HepG2 (cell line): Measurements from ENCODE around the gene ATP11A. TPM values are rescaled to one million over a fixed set of nuclear protein-coding genes. Genes with fewer than 3 reads are reported as not detected.

Experiments
- ATAC-seq: fragments of 200-7000 bp; cut with Tn5 transposase; 3 replicates; pipeline ENCODE4 v1.9.1; 2020; ENCODE audit warnings: mild to moderate bottlenecking, moderate library complexity
- BruUV-seq: library from RNA; stranded (reverse); fragments of 400-500 nt; replicated peaks from 2 replicates; lab custom pipeline; 2021; lab: Mats Ljungman, UMichigan
- CTCF ChIA-PET: fragments of 300-600 bp; formaldehyde crosslinking; extraction: SDS; loops from one replicate; lab custom pipeline; 2021; ENCODE audit warnings: low total read pairs, inconsistent platforms, low intra/inter-chr PET ratio; lab: Yijun Ruan, JAX
- POLR2A ChIA-PET: fragments of 350-600 bp; sonication (Branson Sonifier 250); formaldehyde crosslinking; loops from one replicate; lab custom pipeline; 2020; ENCODE audit warnings: antibody characterized with exemption, inconsistent platforms; lab: Yijun Ruan, JAX
- DNase-seq: peaks from one replicate; pipeline ENCODE4 v3.0.0-alpha.2; 2015; ENCODE audit warnings: low spot score
- FAIRE-seq: peaks from 3 replicates; lab custom pipeline; 2011; peaks lifted over from hg19 to GRCh38; lab: Jason Lieb, UNC
- H2AFZ ChIP-seq: one replicate; pipeline ENCODE4 v1.6.1; 2011; ENCODE audit warnings: low read length, inconsistent platforms
- H3K27ac ChIP-seq: fragments of 300-600 bp; 3 replicates; pipeline ENCODE4 v1.8.0; 2011; ENCODE audit warnings: mixed run types, mild to moderate bottlenecking, mixed read lengths, low read length, inconsistent platforms; ENCODE audit not compliant: insufficient read depth; ENCODE audit errors: extremely low read length
- H3K27me3 ChIP-seq, 2 experiments: fragments of 200-600 bp in 1 of 2; 2 replicates in 1 of 2; 3 replicates in 1 of 2; pipeline versions ENCODE4 v1.6.0 to v1.8.0; 2011; ENCODE audit warnings: low read length in 2 of 2, mild to moderate bottlenecking in 2 of 2, moderate library complexity in 2 of 2, inconsistent platforms in 1 of 2; ENCODE audit not compliant: insufficient read depth in 2 of 2, control insufficient read depth in 1 of 2
- H3K36me3 ChIP-seq, 2 experiments: fragments of 200-600 bp in 1 of 2; replicated peaks in 1 of 2; 2 replicates in 1 of 2; 3 replicates in 1 of 2; pipeline versions ENCODE4 v1.5.1 to v1.8.0; 2011; ENCODE audit warnings: low read length in 2 of 2, inconsistent platforms in 1 of 2; ENCODE audit not compliant: insufficient read depth in 2 of 2, control insufficient read depth in 1 of 2
- H3K4me1 ChIP-seq: 2 replicates; pipeline ENCODE4 v1.5.1; 2012; ENCODE audit warnings: low read length, inconsistent platforms; ENCODE audit not compliant: insufficient read depth
- H3K4me2 ChIP-seq: 2 replicates; pipeline ENCODE4 v1.6.0; 2011; ENCODE audit warnings: low read depth, low read length, inconsistent platforms
- H3K4me3 ChIP-seq, 3 experiments: fragments of 200-600 bp in 1 of 3; sonication (generic), shearing (Covaris generic) in 1 of 3; replicated peaks in 1 of 3; 2 replicates each; pipeline ENCODE4 v1.5.1; 2011 to 2016; ENCODE audit warnings: low read length in 3 of 3, inconsistent platforms in 2 of 3, low read depth in 2 of 3, mild to moderate bottlenecking in 2 of 3, control low read depth in 1 of 3, mixed read lengths in 1 of 3; ENCODE audit not compliant: insufficient read depth in 1 of 3
- H3K79me2 ChIP-seq: one replicate; pipeline ENCODE4 v1.6.1; 2011; ENCODE audit warnings: low read length, inconsistent platforms; ENCODE audit not compliant: insufficient read depth
- H3K9ac ChIP-seq: 2 replicates; pipeline ENCODE4 v1.6.0; 2011; ENCODE audit warnings: mild to moderate bottlenecking, low read depth, low read length, inconsistent platforms; ENCODE audit not compliant: insufficient read depth
- H3K9me3 ChIP-seq: 2 replicates; pipeline ENCODE4 v1.5.1; 2012; ENCODE audit warnings: mild to moderate bottlenecking, low read length
- H4K20me1 ChIP-seq: 2 replicates; pipeline ENCODE4 v1.6.0; 2011; ENCODE audit warnings: inconsistent platforms, mild to moderate bottlenecking, low read length, moderate library complexity; ENCODE audit not compliant: insufficient read depth
- AKAP8 ChIP-seq: sonication (generic); formaldehyde crosslinking; IDR thresholded peaks from 2 replicates; pipeline ENCODE4 v1.5.1; 2020; ENCODE audit warnings: mild to moderate bottlenecking, missing genetic modification reagents
- RBM22 ChIP-seq: fragments of 200-400 bp; formaldehyde crosslinking; optimal IDR thresholded peaks from 2 replicates; pipeline ENCODE3; 2017; ENCODE audit warnings: mild to moderate bottlenecking, low read length, moderate library complexity
- ZBTB25 ChIP-seq: IDR thresholded peaks from 2 replicates; pipeline ENCODE4 v1.6.1; 2018; ENCODE audit warnings: missing genetic modification reagents
- ZNF235 ChIP-seq: sonication (generic); formaldehyde crosslinking; IDR thresholded peaks from 2 replicates; pipeline ENCODE4 v1.8.1; 2023; ENCODE audit warnings: mild to moderate bottlenecking, missing genetic modification reagents, borderline replicate concordance
- ZNF510 ChIP-seq: sonication (generic); formaldehyde crosslinking; IDR thresholded peaks from 2 replicates; pipeline ENCODE4 v1.4.0; 2020; ENCODE audit warnings: low read depth, mild to moderate bottlenecking, missing genetic modification reagents
- WGBS: methylation state at CpG from one replicate; pipeline ENCODE4 v1.1.6; 2017; ENCODE audit warnings: low lambda C conversion rate; 5-methylcytosine and 5-hydroxymethylcytosine counted together
- in situ Hi-C: cut with HindIII; loops from 2 replicates; pipeline ENCODE4 v1.10.0; 2017; ENCODE audit warnings: low pct_unique_long_range_greater_than_20kb; ENCODE audit not compliant: extremely low pct_ligation_motif_present
- intact Hi-C: fragments of 100-400 bp; cut with micrococcal nuclease; formaldehyde crosslinking; loops from one replicate; pipeline ENCODE4 v1.10.0; 2022; ENCODE audit not compliant: unreplicated experiment
- polyA plus RNA-seq, 8 experiments: library from polyadenylated mRNA; depleted of rRNA in 3 of 8; stranded (reverse) in 7 of 8; unstranded in 1 of 8; fragments of >200 nt; fragmentation: Illumina TruSeq in 4 of 8; extraction: Trizol in 4 of 8; gene quantifications; 2 replicates each; pipeline versions ENCODE4 v1.2.1 to v1.2.3, GENCODE V29; 2011 to 2016; ENCODE audit warnings: low read depth in 4 of 8, missing spikeins in 1 of 8, mixed read lengths in 1 of 8; ENCODE audit not compliant: insufficient read depth in 1 of 8
- total RNA-seq, 5 experiments: library from RNA; depleted of rRNA; stranded (reverse); fragments of >200 nt; fragmentation: Illumina TruSeq; extraction: Trizol; gene quantifications; 2 replicates each; pipeline ENCODE4 v1.2.3, GENCODE V29; 2016; ENCODE audit warnings: low read depth in 1 of 5

The ATP11A gene
- total and polyA plus RNA-seq, 2 of the 13 experiments (the other 11 are each of a cell fraction or from before 2014, with no cell fraction given): 18.4 to 20.1 TPM

DNA sequence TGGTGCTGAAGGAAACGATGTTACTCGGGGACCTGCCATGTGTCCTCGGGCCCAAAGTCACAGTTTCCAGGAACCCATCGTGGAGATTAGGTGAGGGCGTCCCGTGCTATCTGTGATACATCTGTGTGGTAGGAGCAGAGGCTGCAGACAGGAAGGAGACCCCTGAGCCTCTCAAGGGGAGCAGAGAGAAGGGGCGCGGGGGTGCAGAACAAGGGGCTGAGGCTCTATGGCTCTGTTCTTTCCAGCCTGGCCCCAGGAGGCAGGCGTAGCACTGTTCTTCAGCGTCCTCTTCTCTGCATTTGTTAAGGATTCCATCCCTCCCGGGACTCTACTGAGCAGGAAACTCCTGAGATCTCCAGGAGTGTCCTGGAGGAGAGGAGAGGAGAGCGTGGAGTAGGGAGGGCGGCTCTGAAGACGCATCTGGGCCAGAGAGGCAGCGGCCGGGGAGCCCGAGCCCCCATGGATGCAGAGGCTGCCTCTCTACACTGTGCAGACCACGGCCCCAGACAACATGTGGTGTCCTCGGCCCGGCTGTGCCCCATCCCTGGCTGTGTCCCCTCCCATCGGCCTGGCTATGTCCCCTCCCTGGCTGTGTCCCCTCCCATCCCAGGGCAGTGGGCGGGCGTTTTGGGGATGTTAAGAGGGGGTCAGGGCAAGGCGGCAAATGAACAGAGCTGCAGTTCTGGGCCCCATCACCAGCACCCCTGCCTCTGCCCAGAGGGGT lies 118.0 kb downstream of the ATP11A start:
- FAIRE-seq: no peak
- no peaks in the 10 kb centered on the region for H3K79me2 ChIP-seq
- H3K4me1 ChIP-seq: no peaks in the 10 kb centered on the region
- in situ Hi-C loops (no loop called here), intact Hi-C loops (no loop called here)
- no peak overlapping the region for H3K4me2 ChIP-seq
- peak; percentile 30 for ATAC-seq
- no TSS peak for BruUV-seq
- no peaks in the 10 kb centered on the region for H3K9me3 ChIP-seq
- no peaks in the 10 kb centered on the region for H3K27me3 ChIP-seq
- H2AFZ ChIP-seq: no peak overlapping the region
- no peak overlapping the region for H3K4me3 ChIP-seq
- H3K36me3 ChIP-seq: peaks cover 28 to 61% of the 10 kb centered on the region in 2 experiments; a peak in 4 of 5 replicates
- WGBS: 97% methylated on average over 17 of the region's 24 CpGs
- CTCF ChIA-PET: no interaction called here
- POLR2A ChIA-PET: no interaction called here
- TF ChIP-seq ZBTB25 (CRISPR knock-in tag) (no peak), RBM22 (peak; percentile 26), ZNF510 (CRISPR knock-in tag) (no peak), ZNF235 (CRISPR knock-in tag) (no peak), AKAP8 (CRISPR knock-in tag) (no peak)
- TF ChIP-seq, all 625 proteins: peak for 1
- no peak overlapping the region for H3K9ac ChIP-seq
- peaks cover 7% of the 10 kb centered on the region; the same call in 1 of the 2 replicates for H4K20me1 ChIP-seq
- no peak for DNase-seq
- H3K27ac ChIP-seq: no peak overlapping the region
